ENCODE data around the gene SF3B3.

Gene SF3B3

DNA sequence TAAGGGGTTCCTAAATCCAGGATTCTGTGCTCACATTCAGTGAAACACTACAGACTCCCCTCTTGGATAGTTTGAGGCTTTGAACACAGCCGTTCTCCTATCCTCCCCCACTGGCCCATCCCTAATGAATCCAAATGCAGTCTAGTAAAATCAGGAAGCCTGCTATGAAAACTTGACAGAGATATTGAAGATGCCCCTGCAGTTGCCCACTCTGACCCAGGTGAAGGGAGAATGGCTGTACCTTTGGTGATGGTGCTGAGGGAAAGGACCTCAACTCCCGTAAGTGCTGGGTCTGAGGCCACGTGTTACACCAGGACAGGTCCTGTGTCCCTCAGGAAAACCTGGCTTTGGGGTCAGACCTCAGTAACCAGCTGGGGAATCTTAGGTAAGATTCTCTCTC is 54.4 kb downstream of the SF3B3 start:
- Histone ChIP-seq H2AFZ (ENCODE audit: low read length) (no peak overlapping the region), H4K20me1 (ENCODE audit: insufficient read depth, low read length) (0 out of 2 replicates have a peak, but pooled peaks cover 3% of the 10 kb centered on the region), H3K9me3 (replicated peaks; ENCODE audit: insufficient read depth, low read length) (no peaks in the 10 kb centered on the region), H3K4me3 (ENCODE audit: low read length) (no peak overlapping the region), H3K9me2 (replicated peaks; ENCODE audit: insufficient read depth, low read length) (no peaks in the 10 kb centered on the region), H3K4me1 (ENCODE audit: low read length) (peaks cover 39% of the 10 kb centered on the region), H3K4me2 (ENCODE audit: low read depth, low read length) (no peak overlapping the region), H3K79me2 (ENCODE audit: low read length) (peaks cover 4% of the 10 kb centered on the region), H3K27ac (ENCODE audit: low read length) (no peak overlapping the region), H3K9ac (ENCODE audit: low read length) (no peak overlapping the region), H3K27me3 (replicated peaks; ENCODE audit: insufficient read depth, low read length) (no peaks in the 10 kb centered on the region), H3K36me3 (replicated peaks; ENCODE audit: insufficient read depth, low read length) (peaks cover 7% of the 10 kb centered on the region; the same call in 1 of the 2 replicates), H3F3A (ENCODE audit: insufficient read depth, low read length) (peaks cover 35% of the 10 kb centered on the region)
- no peak for DNase-seq
- TF ChIP-seq, protein P1, sequence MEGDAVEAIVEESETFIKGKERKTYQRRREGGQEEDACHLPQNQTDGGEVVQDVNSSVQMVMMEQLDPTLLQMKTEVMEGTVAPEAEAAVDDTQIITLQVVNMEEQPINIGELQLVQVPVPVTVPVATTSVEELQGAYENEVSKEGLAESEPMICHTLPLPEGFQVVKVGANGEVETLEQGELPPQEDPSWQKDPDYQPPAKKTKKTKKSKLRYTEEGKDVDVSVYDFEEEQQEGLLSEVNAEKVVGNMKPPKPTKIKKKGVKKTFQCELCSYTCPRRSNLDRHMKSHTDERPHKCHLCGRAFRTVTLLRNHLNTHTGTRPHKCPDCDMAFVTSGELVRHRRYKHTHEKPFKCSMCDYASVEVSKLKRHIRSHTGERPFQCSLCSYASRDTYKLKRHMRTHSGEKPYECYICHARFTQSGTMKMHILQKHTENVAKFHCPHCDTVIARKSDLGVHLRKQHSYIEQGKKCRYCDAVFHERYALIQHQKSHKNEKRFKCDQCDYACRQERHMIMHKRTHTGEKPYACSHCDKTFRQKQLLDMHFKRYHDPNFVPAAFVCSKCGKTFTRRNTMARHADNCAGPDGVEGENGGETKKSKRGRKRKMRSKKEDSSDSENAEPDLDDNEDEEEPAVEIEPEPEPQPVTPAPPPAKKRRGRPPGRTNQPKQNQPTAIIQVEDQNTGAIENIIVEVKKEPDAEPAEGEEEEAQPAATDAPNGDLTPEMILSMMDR (IDR thresholded peaks at IDR 0.05; ENCODE audit: low read length), result no peak
- TF ChIP-seq EZH2 (optimal IDR thresholded peaks at IDR 0.05; ENCODE audit: low read depth, low read length) (no peak), EZH2phosphoT487 (IDR thresholded peaks at IDR 0.05; ENCODE audit: low read length) (no peak)

- Histone ChIP-seq H3K9ac (ENCODE audit: low read length) (no peak overlapping the region), H3K4me3 (ENCODE audit: low read length) (no peak overlapping the region), H3K9me3 (replicated peaks; ENCODE audit: insufficient read depth, low read length) (no peaks in the 10 kb centered on the region), H3K4me1 (ENCODE audit: low read length) (peaks cover 29% of the 10 kb centered on the region), H3K27me3 (replicated peaks; ENCODE audit: insufficient read depth, low read length) (no peaks in the 10 kb centered on the region), H3K9me2 (replicated peaks; ENCODE audit: insufficient read depth, low read length) (no peaks in the 10 kb centered on the region), H3F3A (ENCODE audit: insufficient read depth, low read length) (peaks cover 28% of the 10 kb centered on the region), H4K20me1 (ENCODE audit: insufficient read depth, low read length) (no peaks in the 10 kb centered on the region), H3K27ac (ENCODE audit: low read length) (no peak overlapping the region), H3K4me2 (ENCODE audit: low read depth, low read length) (no peak overlapping the region), H2AFZ (ENCODE audit: low read length) (no peak overlapping the region), H3K79me2 (ENCODE audit: low read length) (no peaks in the 10 kb centered on the region), H3K36me3 (replicated peaks; ENCODE audit: insufficient read depth, low read length) (peaks cover 6% of the 10 kb centered on the region; the same call in 1 of the 2 replicates)
- TF ChIP-seq, protein P1 (IDR thresholded peaks at IDR 0.05; ENCODE audit: low read length), result no peak
- TF ChIP-seq EZH2 (optimal IDR thresholded peaks at IDR 0.05; ENCODE audit: low read depth, low read length) (no peak), EZH2phosphoT487 (IDR thresholded peaks at IDR 0.05; ENCODE audit: low read length) (no peak)
- no peak for DNase-seq
Observed at GRCh38 chr16:70579248-70579647, 55.6 kb downstream of the SF3B3 start.

- no peak for DNase-seq
- Histone ChIP-seq H3K9me2 (replicated peaks; ENCODE audit: insufficient read depth, low read length) (no peaks in the 10 kb centered on the region), H3K4me3 (ENCODE audit: low read length) (no peak overlapping the region), H3K27me3 (replicated peaks; ENCODE audit: insufficient read depth, low read length) (no peaks in the 10 kb centered on the region), H3K36me3 (replicated peaks; ENCODE audit: insufficient read depth, low read length) (no peaks in the 10 kb centered on the region), H3K27ac (ENCODE audit: low read length) (no peak overlapping the region), H2AFZ (ENCODE audit: low read length) (no peak overlapping the region), H3K9ac (ENCODE audit: low read length) (no peak overlapping the region), H3F3A (ENCODE audit: insufficient read depth, low read length) (peaks cover 21% of the 10 kb centered on the region), H3K4me1 (ENCODE audit: low read length) (peaks cover 22% of the 10 kb centered on the region), H4K20me1 (ENCODE audit: insufficient read depth, low read length) (no peaks in the 10 kb centered on the region), H3K79me2 (ENCODE audit: low read length) (no peaks in the 10 kb centered on the region), H3K4me2 (ENCODE audit: low read depth, low read length) (no peak overlapping the region), H3K9me3 (replicated peaks; ENCODE audit: insufficient read depth, low read length) (no peaks in the 10 kb centered on the region)
- TF ChIP-seq, protein P1 (IDR thresholded peaks at IDR 0.05; ENCODE audit: low read length), result no peak
- TF ChIP-seq EZH2phosphoT487 (IDR thresholded peaks at IDR 0.05; ENCODE audit: low read length), result no peak
- no peak for TF ChIP-seq EZH2 (optimal IDR thresholded peaks at IDR 0.05; ENCODE audit: low read depth, low read length)
Observed at GRCh38 chr16:70579648-70580630, 56.3 kb downstream of the SF3B3 start.
